ENCODE data around the gene KLHDC8B.

GRCh38 chr3:49132073-49132436 is 39.3 kb upstream of the KLHDC8B start:
- TF ChIP-seq CTCF (conservative IDR thresholded peaks at IDR 0.05) (no peak), ZFX (IDR thresholded peaks at IDR 0.05) (no peak)

All from C4-2B (cell line).